HG02943 (cell line): ENCODE data around the gene KRT76.

ENCODE experiments used
- ATAC-seq: cut with Tn5 transposase; IDR thresholded peaks from one replicate; pipeline ENCODE4 v1.9.1; 2021; ENCODE audit warnings: mild to moderate bottlenecking, low read depth, moderate library complexity; ENCODE audit not compliant: unreplicated experiment

KRT76 gene

GRCh38 chr12:52742196-52742580 is 35.0 kb downstream of the KRT76 start:
- no peak for ATAC-seq

- no peak for ATAC-seq
Measured at GRCh38 chr12:52741375-52742195, 35.6 kb downstream of the KRT76 start.

- no peak for ATAC-seq
Measured at GRCh38 chr12:52740584-52740983, 36.6 kb downstream of the KRT76 start.

- ATAC-seq: no peak
Measured at GRCh38 chr12:52739963-52740362, 37.2 kb downstream of the KRT76 start.

- no peak for ATAC-seq
Measured at GRCh38 chr12:52735816-52736632, 41.1 kb downstream of the KRT76 start.

- no peak for ATAC-seq
Measured at GRCh38 chr12:52735106-52735505, 42.0 kb downstream of the KRT76 start.

GRCh38 chr12:52730793-52731192 is 46.4 kb downstream of the KRT76 start:
- no peak for ATAC-seq

- no peak for ATAC-seq
Measured at GRCh38 chr12:52730383-52730782, 46.8 kb downstream of the KRT76 start.

GRCh38 chr12:52729147-52729546 is 48.0 kb downstream of the KRT76 start:
- no peak for ATAC-seq

- no peak for ATAC-seq
Measured at GRCh38 chr12:52728374-52728773, 48.8 kb downstream of the KRT76 start.

- ATAC-seq: no peak
Measured at GRCh38 chr12:52727037-52727436, 50.1 kb downstream of the KRT76 start.

- ATAC-seq: no peak
Measured at GRCh38 chr12:52726451-52726850, 50.7 kb downstream of the KRT76 start.

- no peak for ATAC-seq
Measured at GRCh38 chr12:52724384-52724783, 52.8 kb downstream of the KRT76 start.

GRCh38 chr12:52722680-52723079 is 54.5 kb downstream of the KRT76 start:
- no peak for ATAC-seq

- ATAC-seq: no peak
Measured at GRCh38 chr12:52721838-52722470, 55.2 kb downstream of the KRT76 start.

GRCh38 chr12:52720365-52720886 is 56.7 kb downstream of the KRT76 start:
- ATAC-seq: no peak
